Neural cell (in vitro differentiated cells): ENCODE results near the gene SLC8A1. TPM values are rescaled to one million over a fixed set of nuclear protein-coding genes. Genes with fewer than 3 reads are reported as not detected.

Experiments used
- H2AFZ ChIP-seq: fragments of 200-600, 300-800 bp; sonication (generic), shearing (Covaris generic); 2 replicates; pipeline ENCODE4 v1.6.0; 2014; ENCODE audit warnings: low read depth, mild to moderate bottlenecking, antibody characterized with exemption, low read length, moderate library complexity
- H3F3A ChIP-seq: fragments of 200-600 bp; shearing (Covaris generic); 2 replicates; pipeline ENCODE4 v1.6.1; 2016; ENCODE audit warnings: mild to moderate bottlenecking, moderate library complexity, mixed read lengths, antibody characterized with exemption, low read length; ENCODE audit not compliant: insufficient read depth, poor library complexity, severe bottlenecking
- H3K27ac ChIP-seq: fragments of 200-600, 300-800 bp; sonication (generic), shearing (Covaris generic); 2 replicates; pipeline ENCODE4 v1.5.1; 2014; ENCODE audit warnings: mild to moderate bottlenecking, low read length, moderate library complexity
- H3K27me3 ChIP-seq: fragments of 300-800, 200-600 bp; sonication (generic), shearing (Covaris generic); 2 replicates; pipeline ENCODE4 v1.6.0; 2014; ENCODE audit warnings: mild to moderate bottlenecking, low read depth, low read length, moderate library complexity; ENCODE audit not compliant: insufficient read depth
- H3K36me3 ChIP-seq: fragments of 300-800, 200-600 bp; sonication (generic), shearing (Covaris generic); 2 replicates; pipeline ENCODE4 v1.5.1; 2014; ENCODE audit warnings: mild to moderate bottlenecking, antibody characterized with exemption, low read length, moderate library complexity; ENCODE audit not compliant: insufficient read depth
- H3K4me2 ChIP-seq: fragments of 300-800, 200-600 bp; sonication (generic), shearing (Covaris generic); 2 replicates; pipeline ENCODE4 v1.6.0; 2014; ENCODE audit warnings: mild to moderate bottlenecking, low read length
- H3K4me3 ChIP-seq: fragments of 300-800, 200-600 bp; sonication (generic), shearing (Covaris generic); 2 replicates; pipeline ENCODE4 v1.5.1; 2014; ENCODE audit warnings: mild to moderate bottlenecking, low read length, moderate library complexity
- H3K79me2 ChIP-seq: fragments of 200-600 bp; shearing (Covaris generic); replicated peaks from 2 replicates; pipeline ENCODE4 v1.6.0; 2014; ENCODE audit warnings: mild to moderate bottlenecking, low read length, moderate library complexity; ENCODE audit not compliant: insufficient read depth
- H3K9ac ChIP-seq: fragments of 300-800, 200-600 bp; sonication (generic), shearing (Covaris generic); 2 replicates; pipeline ENCODE4 v1.6.1; 2016; ENCODE audit warnings: mild to moderate bottlenecking, low read length, mixed read lengths
- H3K9me2 ChIP-seq: fragments of 200-600 bp; shearing (Covaris generic); 2 replicates; pipeline ENCODE4 v1.6.1; 2016; ENCODE audit warnings: mild to moderate bottlenecking, low read length, mixed read lengths; ENCODE audit not compliant: insufficient read depth
- H3K9me3 ChIP-seq: fragments of 200-600, 300-800 bp; sonication (generic), shearing (Covaris generic); 2 replicates; pipeline ENCODE4 v1.6.1; 2016; ENCODE audit warnings: mild to moderate bottlenecking, mixed run types, low read length, moderate library complexity, mixed read lengths
- H4K20me1 ChIP-seq: fragments of 200-600 bp; shearing (Covaris generic); 2 replicates; pipeline ENCODE4 v1.6.1; 2016; ENCODE audit warnings: mild to moderate bottlenecking, mixed run types; ENCODE audit not compliant: insufficient read depth
- EP300 ChIP-seq: fragments of 450-650 bp; conservative IDR thresholded peaks from 2 replicates; pipeline ENCODE4 v1.6.1; 2014; ENCODE audit warnings: antibody characterized with exemption, mild to moderate bottlenecking, moderate library complexity; ENCODE audit not compliant: poor library complexity, severe bottlenecking
- EZH2 ChIP-seq: fragments of 200-600, 300-800 bp; shearing (Covaris generic), sonication (generic); IDR thresholded peaks from 2 replicates; pipeline ENCODE4 v1.6.1; 2014; ENCODE audit warnings: antibody characterized with exemption, low read length, borderline replicate concordance, mild to moderate bottlenecking; ENCODE audit not compliant: insufficient read depth, poor library complexity, severe bottlenecking
- MXI1 ChIP-seq: fragments of 450-650 bp; conservative IDR thresholded peaks from 2 replicates; pipeline ENCODE4 v1.6.1; 2014; ENCODE audit warnings: antibody characterized with exemption, mild to moderate bottlenecking; ENCODE audit not compliant: poor library complexity, severe bottlenecking
- POLR2AphosphoS5 ChIP-seq: IDR thresholded peaks from 2 replicates; pipeline ENCODE4 v1.6.1; 2012
- RAD21 ChIP-seq: fragments of 450-650 bp; conservative IDR thresholded peaks from 2 replicates; pipeline ENCODE4 v1.6.1; 2014; ENCODE audit warnings: antibody characterized with exemption, mild to moderate bottlenecking, moderate library complexity
- SMC3 ChIP-seq: fragments of 450-650 bp; conservative IDR thresholded peaks from 2 replicates; pipeline ENCODE4 v1.6.1; 2014; ENCODE audit warnings: antibody characterized with exemption, mild to moderate bottlenecking, moderate library complexity; ENCODE audit not compliant: poor library complexity
- TAF1 ChIP-seq: IDR thresholded peaks from 2 replicates; pipeline ENCODE4 v1.6.1; 2012; ENCODE audit warnings: low read depth
- polyA plus RNA-seq: library from polyadenylated mRNA; depleted of rRNA; stranded (reverse); fragments of >200 nt; gene quantifications from 2 replicates; pipeline ENCODE4 v1.2.3, GENCODE V29; 2014
- TF ChIP-seq, protein P1 (sequence below): IDR thresholded peaks from 2 replicates; pipeline ENCODE4 v1.6.1; 2012; ENCODE audit warnings: borderline replicate concordance
- TF ChIP-seq, protein P2 (sequence below): fragments of 450-650 bp; IDR thresholded peaks from 2 replicates; pipeline ENCODE4 v1.5.1; 2014; ENCODE audit warnings: antibody characterized with exemption, mild to moderate bottlenecking, moderate library complexity; ENCODE audit not compliant: poor library complexity, severe bottlenecking

The SLC8A1 gene
- polyA plus RNA-seq, 1 donor from 2014 or later = 18.7 TPM

DNA sequence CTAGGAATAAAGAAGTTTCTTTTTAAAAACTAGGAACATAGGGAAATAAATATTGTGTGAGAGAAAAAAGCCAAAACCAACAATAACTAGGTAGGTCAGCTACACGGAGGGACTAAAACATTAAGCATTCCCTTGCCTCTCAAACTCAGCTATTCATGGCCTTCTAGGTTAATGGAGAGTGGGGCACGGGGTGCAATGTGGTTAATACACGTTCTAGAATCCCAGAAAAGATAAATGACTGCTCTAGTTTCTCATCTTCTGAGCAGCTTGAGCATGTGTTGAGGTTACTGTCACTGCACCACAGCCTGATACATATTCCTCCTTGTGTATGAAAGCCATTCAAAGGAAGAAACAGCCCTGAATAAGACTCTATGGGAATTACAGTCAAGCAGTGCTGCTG is 31.4 kb downstream of the SLC8A1 start:
- Histone ChIP-seq H3K79me2 (peaks cover 51% of the 10 kb centered on the region), H3K9me3 (no peaks in the 10 kb centered on the region), H3K36me3 (no peaks in the 10 kb centered on the region), H3F3A (no peaks in the 10 kb centered on the region), H4K20me1 (no peaks in the 10 kb centered on the region), H3K4me3 (no peak overlapping the region), H3K4me2 (no peak overlapping the region), H3K9me2 (no peaks in the 10 kb centered on the region), H3K27me3 (no peaks in the 10 kb centered on the region), H3K27ac (no peak overlapping the region), H2AFZ (no peak overlapping the region), H3K9ac (no peak overlapping the region)
- TF ChIP-seq TAF1 = no peak
- no peak for TF ChIP-seq POLR2AphosphoS5
- no peak for TF ChIP-seq RAD21
- no peak for TF ChIP-seq EZH2
- no peak for TF ChIP-seq SMC3
- no peak for TF ChIP-seq MXI1
- TF ChIP-seq, protein P1, sequence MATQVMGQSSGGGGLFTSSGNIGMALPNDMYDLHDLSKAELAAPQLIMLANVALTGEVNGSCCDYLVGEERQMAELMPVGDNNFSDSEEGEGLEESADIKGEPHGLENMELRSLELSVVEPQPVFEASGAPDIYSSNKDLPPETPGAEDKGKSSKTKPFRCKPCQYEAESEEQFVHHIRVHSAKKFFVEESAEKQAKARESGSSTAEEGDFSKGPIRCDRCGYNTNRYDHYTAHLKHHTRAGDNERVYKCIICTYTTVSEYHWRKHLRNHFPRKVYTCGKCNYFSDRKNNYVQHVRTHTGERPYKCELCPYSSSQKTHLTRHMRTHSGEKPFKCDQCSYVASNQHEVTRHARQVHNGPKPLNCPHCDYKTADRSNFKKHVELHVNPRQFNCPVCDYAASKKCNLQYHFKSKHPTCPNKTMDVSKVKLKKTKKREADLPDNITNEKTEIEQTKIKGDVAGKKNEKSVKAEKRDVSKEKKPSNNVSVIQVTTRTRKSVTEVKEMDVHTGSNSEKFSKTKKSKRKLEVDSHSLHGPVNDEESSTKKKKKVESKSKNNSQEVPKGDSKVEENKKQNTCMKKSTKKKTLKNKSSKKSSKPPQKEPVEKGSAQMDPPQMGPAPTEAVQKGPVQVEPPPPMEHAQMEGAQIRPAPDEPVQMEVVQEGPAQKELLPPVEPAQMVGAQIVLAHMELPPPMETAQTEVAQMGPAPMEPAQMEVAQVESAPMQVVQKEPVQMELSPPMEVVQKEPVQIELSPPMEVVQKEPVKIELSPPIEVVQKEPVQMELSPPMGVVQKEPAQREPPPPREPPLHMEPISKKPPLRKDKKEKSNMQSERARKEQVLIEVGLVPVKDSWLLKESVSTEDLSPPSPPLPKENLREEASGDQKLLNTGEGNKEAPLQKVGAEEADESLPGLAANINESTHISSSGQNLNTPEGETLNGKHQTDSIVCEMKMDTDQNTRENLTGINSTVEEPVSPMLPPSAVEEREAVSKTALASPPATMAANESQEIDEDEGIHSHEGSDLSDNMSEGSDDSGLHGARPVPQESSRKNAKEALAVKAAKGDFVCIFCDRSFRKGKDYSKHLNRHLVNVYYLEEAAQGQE = no peak
- no peak for TF ChIP-seq EP300
- TF ChIP-seq, protein P2, sequence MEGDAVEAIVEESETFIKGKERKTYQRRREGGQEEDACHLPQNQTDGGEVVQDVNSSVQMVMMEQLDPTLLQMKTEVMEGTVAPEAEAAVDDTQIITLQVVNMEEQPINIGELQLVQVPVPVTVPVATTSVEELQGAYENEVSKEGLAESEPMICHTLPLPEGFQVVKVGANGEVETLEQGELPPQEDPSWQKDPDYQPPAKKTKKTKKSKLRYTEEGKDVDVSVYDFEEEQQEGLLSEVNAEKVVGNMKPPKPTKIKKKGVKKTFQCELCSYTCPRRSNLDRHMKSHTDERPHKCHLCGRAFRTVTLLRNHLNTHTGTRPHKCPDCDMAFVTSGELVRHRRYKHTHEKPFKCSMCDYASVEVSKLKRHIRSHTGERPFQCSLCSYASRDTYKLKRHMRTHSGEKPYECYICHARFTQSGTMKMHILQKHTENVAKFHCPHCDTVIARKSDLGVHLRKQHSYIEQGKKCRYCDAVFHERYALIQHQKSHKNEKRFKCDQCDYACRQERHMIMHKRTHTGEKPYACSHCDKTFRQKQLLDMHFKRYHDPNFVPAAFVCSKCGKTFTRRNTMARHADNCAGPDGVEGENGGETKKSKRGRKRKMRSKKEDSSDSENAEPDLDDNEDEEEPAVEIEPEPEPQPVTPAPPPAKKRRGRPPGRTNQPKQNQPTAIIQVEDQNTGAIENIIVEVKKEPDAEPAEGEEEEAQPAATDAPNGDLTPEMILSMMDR = no peak

DNA sequence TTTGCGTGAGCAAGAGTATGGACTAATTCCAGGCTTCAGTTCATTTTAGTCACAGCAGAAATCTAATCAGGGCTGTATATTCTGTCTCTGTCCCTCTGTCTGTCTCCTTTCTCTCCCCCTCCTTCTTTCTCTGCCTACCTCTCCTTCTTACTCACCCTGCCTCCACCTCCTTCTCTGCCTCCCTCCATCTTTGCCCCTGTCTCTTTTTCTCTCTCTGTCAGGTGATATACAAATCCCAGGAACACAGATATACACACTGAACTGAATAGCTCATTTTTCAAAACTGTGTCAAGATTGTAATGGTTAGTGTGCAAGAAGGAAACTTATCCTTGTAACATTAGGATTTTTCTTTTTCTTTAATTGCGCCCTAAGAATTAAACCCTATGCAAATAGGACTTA is 32.5 kb downstream of the SLC8A1 start:
- Histone ChIP-seq H3K27ac (no peak overlapping the region), H3K27me3 (no peaks in the 10 kb centered on the region), H3K9me2 (no peaks in the 10 kb centered on the region), H4K20me1 (no peaks in the 10 kb centered on the region), H3F3A (no peaks in the 10 kb centered on the region), H3K9ac (no peak overlapping the region), H3K9me3 (no peaks in the 10 kb centered on the region), H2AFZ (no peak overlapping the region), H3K36me3 (no peaks in the 10 kb centered on the region), H3K79me2 (peaks cover 49% of the 10 kb centered on the region), H3K4me3 (no peak overlapping the region), H3K4me2 (no peak overlapping the region)
- TF ChIP-seq, protein P2 = no peak
- TF ChIP-seq EP300 (no peak), SMC3 (no peak), TAF1 (no peak), RAD21 (no peak), MXI1 (no peak), POLR2AphosphoS5 (no peak), EZH2 (no peak)
- TF ChIP-seq, protein P1 = no peak
